HL-60 (cell line): ENCODE data around the gene EPN3.

Source experiments
- DNase-seq, 2 experiments: peaks; one replicate each; pipeline ENCODE4 v3.0.0-alpha.2; 2010 to 2020; ENCODE audit warnings: low read depth in 1 of 2, low spot score in 1 of 2
- H3K27ac ChIP-seq: fragments of 250-450 bp; sonication (Bioruptor Pico); replicated peaks from 2 replicates; pipeline ENCODE4 v1.5.1; 2020; ENCODE audit warnings: mild to moderate bottlenecking, moderate library complexity
- H3K27me3 ChIP-seq: fragments of 250-450 bp; sonication (Bioruptor Pico); 2 replicates; pipeline ENCODE4 v1.5.1; 2021; ENCODE audit warnings: mild to moderate bottlenecking, moderate library complexity; ENCODE audit not compliant: insufficient read depth, poor library complexity, severe bottlenecking
- H3K4me3 ChIP-seq: replicated peaks from 2 replicates; pipeline ENCODE4 v1.5.1; 2011; ENCODE audit warnings: mild to moderate bottlenecking, control low read depth, low read length; ENCODE audit not compliant: insufficient read depth
- CTCF ChIP-seq: IDR thresholded peaks from one replicate; pipeline ENCODE4 v1.5.1; 2011; ENCODE audit warnings: low read length, control low read depth, inconsistent platforms; ENCODE audit not compliant: insufficient read depth
- GABPA ChIP-seq: IDR thresholded peaks from 2 replicates; pipeline ENCODE4 v1.6.1; 2012; ENCODE audit warnings: low read depth
- POLR2AphosphoS5 ChIP-seq: IDR thresholded peaks from 2 replicates; pipeline ENCODE4 v1.6.1; 2012; ENCODE audit warnings: low read depth
- REST ChIP-seq: IDR thresholded peaks from 2 replicates; pipeline ENCODE4 v1.6.1; 2012; ENCODE audit warnings: low read depth; ENCODE audit not compliant: insufficient replicate concordance
- SPI1 ChIP-seq: IDR thresholded peaks from 2 replicates; pipeline ENCODE4 v1.6.1; 2012; ENCODE audit warnings: low read depth, mild to moderate bottlenecking, borderline replicate concordance

The EPN3 gene

GRCh38 chr17:50546701-50547034 lies 14.1 kb downstream of the EPN3 start:
- H3K4me3 ChIP-seq = peak overlapping the region; percentile 52
- H3K27ac ChIP-seq = no peak overlapping the region
- peaks cover 3% of the 10 kb centered on the region for H3K27me3 ChIP-seq
- no peak for TF ChIP-seq CTCF
- no peak for TF ChIP-seq GABPA
- TF ChIP-seq SPI1 = no peak
- DNase-seq = no peak

GRCh38 chr17:50547035-50547735 lies 14.7 kb downstream of the EPN3 start, which contains the start of gene SPATA20:
SPATA20 (plus strand) TSS chr17:50547174; CDS start chr17:50547209, 35 bp downstream.
- DNase-seq = peak; percentile 80 to 83
- Histone ChIP-seq H3K27me3 (peaks cover 3% of the 10 kb centered on the region), H3K27ac (no peak within 1 kb of the TSS), H3K4me3 (peak within 1 kb of the TSS; percentile 52)
- TF ChIP-seq CTCF (peak; percentile 96), SPI1 (peak; percentile 43; the same call in 1 of the 2 replicates), POLR2AphosphoS5 (no peak)

GRCh38 chr17:50547736-50548083 lies 15.2 kb downstream of the EPN3 start:
- TF ChIP-seq GABPA (no peak), SPI1 (no peak), REST (no peak), POLR2AphosphoS5 (no peak), CTCF (no peak)
- H3K27ac ChIP-seq = no peak overlapping the region
- no peak for DNase-seq
- peaks cover 3% of the 10 kb centered on the region for H3K27me3 ChIP-seq
- H3K4me3 ChIP-seq = peak overlapping the region; percentile 52; the same call in 1 of the 2 replicates

GRCh38 chr17:50548831-50549230 lies 16.3 kb downstream of the EPN3 start:
- no peak for TF ChIP-seq POLR2AphosphoS5
- no peak for DNase-seq
- Histone ChIP-seq H3K27me3 (peaks cover 3% of the 10 kb centered on the region), H3K27ac (no peak overlapping the region), H3K4me3 (no peak overlapping the region)

GRCh38 chr17:50549256-50549941 lies 16.9 kb downstream of the EPN3 start:
- TF ChIP-seq POLR2AphosphoS5 (no peak), SPI1 (no peak)
- Histone ChIP-seq H3K27ac (no peak overlapping the region), H3K27me3 (peaks cover 3% of the 10 kb centered on the region), H3K4me3 (no peak overlapping the region)
- DNase-seq = no peak
